Measurements from ENCODE around the gene TMEM72. TPM values are rescaled to one million over a fixed set of nuclear protein-coding genes. Genes with fewer than 3 reads are reported as not detected.

The TMEM72 gene
- polyA plus RNA-seq, 2 of the 4 experiments (the other 2 are of a cell fraction), result not detected

DNA sequence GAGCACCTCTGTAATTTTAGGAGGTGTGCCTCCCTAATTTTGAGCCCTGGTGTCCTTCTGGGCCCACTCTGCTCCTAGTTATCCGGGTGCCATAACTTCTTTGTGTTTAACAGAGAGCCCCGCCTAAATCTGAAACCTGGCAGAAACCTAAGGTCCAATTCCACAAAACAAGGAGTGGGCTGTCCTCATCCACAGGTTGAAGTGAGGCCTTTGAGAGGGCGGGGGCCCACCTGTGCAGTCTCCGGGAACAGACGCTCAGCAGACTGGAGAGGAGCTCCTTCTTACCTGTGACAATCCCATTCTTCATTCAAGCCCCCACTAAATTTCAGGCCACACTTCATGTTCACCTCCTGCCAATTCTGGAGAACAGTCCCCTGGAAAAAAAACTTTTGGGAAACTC, 10.9 kb downstream of the TMEM72 start:
- Histone ChIP-seq H3K4me2 (no peak overlapping the region), H3K4me3 (no peak overlapping the region), H3K4me1 (no peaks in the 10 kb centered on the region), H3K9me3 (no peaks in the 10 kb centered on the region), H3K27ac (no peak overlapping the region)
- ATAC-seq (no peak), DNase-seq (ENCODE audit: low read depth in 1 of 2, low spot score in 1 of 2) (no peak), FAIRE-seq (no peak)
- POLR2A ChIA-PET, result no interaction called here
- 42% methylated on average over 5 of the region's 5 CpGs for WGBS (ENCODE audit: missing lambda C conversion rate)
- TF ChIP-seq, protein P1, sequence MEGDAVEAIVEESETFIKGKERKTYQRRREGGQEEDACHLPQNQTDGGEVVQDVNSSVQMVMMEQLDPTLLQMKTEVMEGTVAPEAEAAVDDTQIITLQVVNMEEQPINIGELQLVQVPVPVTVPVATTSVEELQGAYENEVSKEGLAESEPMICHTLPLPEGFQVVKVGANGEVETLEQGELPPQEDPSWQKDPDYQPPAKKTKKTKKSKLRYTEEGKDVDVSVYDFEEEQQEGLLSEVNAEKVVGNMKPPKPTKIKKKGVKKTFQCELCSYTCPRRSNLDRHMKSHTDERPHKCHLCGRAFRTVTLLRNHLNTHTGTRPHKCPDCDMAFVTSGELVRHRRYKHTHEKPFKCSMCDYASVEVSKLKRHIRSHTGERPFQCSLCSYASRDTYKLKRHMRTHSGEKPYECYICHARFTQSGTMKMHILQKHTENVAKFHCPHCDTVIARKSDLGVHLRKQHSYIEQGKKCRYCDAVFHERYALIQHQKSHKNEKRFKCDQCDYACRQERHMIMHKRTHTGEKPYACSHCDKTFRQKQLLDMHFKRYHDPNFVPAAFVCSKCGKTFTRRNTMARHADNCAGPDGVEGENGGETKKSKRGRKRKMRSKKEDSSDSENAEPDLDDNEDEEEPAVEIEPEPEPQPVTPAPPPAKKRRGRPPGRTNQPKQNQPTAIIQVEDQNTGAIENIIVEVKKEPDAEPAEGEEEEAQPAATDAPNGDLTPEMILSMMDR (IDR thresholded peaks at IDR 0.05), result no peak
- TF ChIP-seq KDM1A (IDR thresholded peaks at IDR 0.05; ENCODE audit: low read depth) (no peak), HDAC2 (IDR thresholded peaks at IDR 0.05) (no peak), NFE2L2 (conservative IDR thresholded peaks at IDR 0.05; ENCODE audit: low read length) (no peak), EHMT2 (IDR thresholded peaks at IDR 0.05; ENCODE audit: low read depth) (no peak), NPAS2 (CRISPR knock-in tag; IDR thresholded peaks at IDR 0.05; ENCODE audit: borderline replicate concordance) (no peak), RNF2 (IDR thresholded peaks at IDR 0.05; ENCODE audit: borderline replicate concordance, low read depth) (no peak), TP53 (CRISPR knock-in tag; IDR thresholded peaks at IDR 0.05) (no peak), E2F6 (IDR thresholded peaks at IDR 0.05; ENCODE audit: borderline replicate concordance, low read depth) (no peak), PHF8 (IDR thresholded peaks at IDR 0.05; ENCODE audit: borderline replicate concordance, low read depth) (no peak), CEBPB (IDR thresholded peaks at IDR 0.05) (no peak), NR3C1 (IDR thresholded peaks at IDR 0.05) (no peak), HOXA7 (CRISPR knock-in tag; IDR thresholded peaks at IDR 0.05) (no peak), GATA3 (IDR thresholded peaks at IDR 0.05; ENCODE audit: borderline replicate concordance) (no peak), MAZ (IDR thresholded peaks at IDR 0.05; ENCODE audit: borderline replicate concordance, low read depth, low read length) (no peak)
- CTCF ChIA-PET, result interaction anchor here (3.6 kb wide), 1 partner anchor 10 kb away, joined by 24 read pairs; no protein-coding TSS in a partner anchor

GRCh38 chr10:44922796-44923545, 11.8 kb downstream of the TMEM72 start:
- WGBS (ENCODE audit: missing lambda C conversion rate), result 38% methylated on average over 7 of the region's 7 CpGs
- POLR2A ChIA-PET, result no interaction called here
- ATAC-seq, result no peak

More at GRCh38 chr10:44922796-44923545, 11.8 kb downstream of the TMEM72 start:
- Histone ChIP-seq H3K9me3 (no peaks in the 10 kb centered on the region), H3K4me3 (no peak overlapping the region), H3K4me2 (no peak overlapping the region), H3K4me1 (no peaks in the 10 kb centered on the region), H3K27ac (no peak overlapping the region)
- FAIRE-seq (no peak), DNase-seq (ENCODE audit: low read depth in 1 of 2, low spot score in 1 of 2) (no peak)
- CTCF ChIA-PET, result interaction anchor here (1.3 to 3.6 kb wide), 2 partner anchors 9 to 16 kb away, joined by 4 to 24 read pairs; no protein-coding TSS in a partner anchor
- TF ChIP-seq MYC (IDR thresholded peaks at IDR 0.05; ENCODE audit: borderline replicate concordance, low read length) (no peak), ZSCAN20 (CRISPR knock-in tag; IDR thresholded peaks at IDR 0.05) (no peak), HOXB5 (CRISPR knock-in tag; IDR thresholded peaks at IDR 0.05) (no peak), POLR2AphosphoS2 (conservative IDR thresholded peaks at IDR 0.05; ENCODE audit: low read length) (no peak), KDM5A (IDR thresholded peaks at IDR 0.05) (no peak), ELK1 (IDR thresholded peaks at IDR 0.05; ENCODE audit: low read depth, low read length) (no peak), POLR2A (IDR thresholded peaks at IDR 0.05; ENCODE audit: low read length) (no peak), RARB (CRISPR knock-in tag; IDR thresholded peaks at IDR 0.05) (no peak), EP300 (IDR thresholded peaks at IDR 0.05) (no peak), RCOR1 (IDR thresholded peaks at IDR 0.05; ENCODE audit: low read depth, low read length) (no peak), CEBPB (IDR thresholded peaks at IDR 0.05) (no peak), MAZ (IDR thresholded peaks at IDR 0.05; ENCODE audit: borderline replicate concordance, low read depth, low read length) (no peak), HEYL (CRISPR knock-in tag; IDR thresholded peaks at IDR 0.05) (no peak), HMGXB4 (CRISPR knock-in tag; IDR thresholded peaks at IDR 0.05; ENCODE audit: borderline replicate concordance) (no peak), TFCP2L1 (CRISPR knock-in tag; IDR thresholded peaks at IDR 0.05) (no peak), JUNB (IDR thresholded peaks at IDR 0.05) (no peak), FOSB (CRISPR knock-in tag; IDR thresholded peaks at IDR 0.05) (no peak), TP53 (CRISPR knock-in tag; IDR thresholded peaks at IDR 0.05) (no peak)
- TF ChIP-seq, protein P2, sequence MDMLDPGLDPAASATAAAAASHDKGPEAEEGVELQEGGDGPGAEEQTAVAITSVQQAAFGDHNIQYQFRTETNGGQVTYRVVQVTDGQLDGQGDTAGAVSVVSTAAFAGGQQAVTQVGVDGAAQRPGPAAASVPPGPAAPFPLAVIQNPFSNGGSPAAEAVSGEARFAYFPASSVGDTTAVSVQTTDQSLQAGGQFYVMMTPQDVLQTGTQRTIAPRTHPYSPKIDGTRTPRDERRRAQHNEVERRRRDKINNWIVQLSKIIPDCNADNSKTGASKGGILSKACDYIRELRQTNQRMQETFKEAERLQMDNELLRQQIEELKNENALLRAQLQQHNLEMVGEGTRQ (IDR thresholded peaks at IDR 0.05), result no peak
- TF ChIP-seq, protein P3, sequence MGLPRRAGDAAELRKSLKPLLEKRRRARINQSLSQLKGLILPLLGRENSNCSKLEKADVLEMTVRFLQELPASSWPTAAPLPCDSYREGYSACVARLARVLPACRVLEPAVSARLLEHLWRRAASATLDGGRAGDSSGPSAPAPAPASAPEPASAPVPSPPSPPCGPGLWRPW (IDR thresholded peaks at IDR 0.05), result no peak
